ENCODE results near the gene GAB2.

GRCh38 chr11:78332872-78333271, 84.7 kb downstream of the GAB2 start:
- no peak for TF ChIP-seq YY1 (IDR thresholded peaks at IDR 0.05; ENCODE audit: insufficient read depth, insufficient read length)
- no peak for TF ChIP-seq SUZ12 (IDR thresholded peaks at IDR 0.05; ENCODE audit: extremely low read depth, insufficient read depth, insufficient read length)
- no peak for TF ChIP-seq ZNF274 (IDR thresholded peaks at IDR 0.05; ENCODE audit: low read depth, low read length)

All from NT2/D1 (cell line).